DMS114 treated with DMSO at 0.1 percent for 48 hours (cell line): ENCODE data around the gene PTPN18.
"Not testable (repeated sequence)": the region's sequence is repeated elsewhere in the genome, so short reads cannot be mapped to it uniquely, and the experiment has no call there.

Source experiments
- DNase-seq: peaks from one replicate; lab custom pipeline; 2025; ENCODE audit not compliant: unreplicated experiment; lab: John Stamatoyannopoulos, UW

The PTPN18 gene

DNA sequence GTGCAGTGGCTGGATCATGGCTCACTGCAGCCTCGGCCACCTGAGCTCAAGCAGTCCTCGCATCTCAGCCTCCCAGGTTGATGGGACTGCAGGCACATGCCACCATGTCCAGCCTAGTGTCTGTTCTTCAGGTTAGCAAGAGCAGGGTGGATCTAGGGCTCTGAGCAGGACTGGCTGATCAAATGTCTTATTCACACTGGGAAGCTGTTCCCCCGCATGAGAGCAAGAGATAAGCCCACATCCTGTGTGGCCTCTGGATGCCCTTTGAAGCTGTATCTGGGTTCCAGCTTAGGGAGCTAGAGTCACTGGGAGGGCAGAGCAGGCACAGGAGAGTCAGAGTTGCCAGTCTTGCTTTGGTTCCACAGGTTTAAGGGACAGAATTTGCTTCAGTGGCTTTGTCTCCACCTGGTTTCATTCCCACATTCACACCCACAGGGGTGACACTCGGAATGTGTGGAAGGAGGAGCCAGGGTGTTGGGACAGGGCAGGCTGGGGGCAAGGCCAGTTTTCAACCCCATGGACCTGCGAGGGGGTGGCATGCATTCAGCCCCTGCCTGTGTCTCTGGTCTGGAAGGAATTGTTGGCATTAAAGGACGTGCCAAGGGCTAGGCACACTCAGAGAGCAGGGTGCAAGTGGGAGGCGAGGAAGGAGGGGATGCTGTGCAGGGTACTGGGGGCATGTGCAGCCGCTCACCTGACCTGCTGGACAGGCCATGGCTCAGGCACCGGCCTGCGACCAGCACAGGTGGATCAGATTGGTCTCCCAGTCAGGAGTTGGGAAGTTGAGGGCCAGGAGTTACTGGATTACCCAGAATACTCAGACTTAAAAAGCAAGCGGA, 24.5 kb downstream of the PTPN18 start:
- DNase-seq, result no peak

DNA sequence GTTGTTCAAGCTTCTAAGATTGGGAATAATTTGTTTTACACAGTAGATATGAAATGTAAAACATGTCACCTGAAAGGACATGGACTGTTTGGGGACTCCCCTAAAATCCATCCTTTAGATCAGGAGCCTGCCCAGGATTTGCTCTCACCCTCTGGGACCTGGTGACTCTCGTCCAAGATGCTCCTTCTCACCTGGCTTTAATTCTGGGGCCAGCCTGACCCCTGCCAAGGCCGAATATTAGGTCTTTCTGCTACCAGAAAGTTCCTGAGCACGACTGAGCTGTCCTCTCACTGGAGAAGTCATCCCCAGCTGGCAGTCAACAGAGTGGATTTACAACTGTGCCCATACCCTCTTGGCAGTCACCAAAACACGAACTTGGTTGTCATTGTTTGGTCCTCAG, 25.3 kb downstream of the PTPN18 start:
- no peak for DNase-seq

DNA sequence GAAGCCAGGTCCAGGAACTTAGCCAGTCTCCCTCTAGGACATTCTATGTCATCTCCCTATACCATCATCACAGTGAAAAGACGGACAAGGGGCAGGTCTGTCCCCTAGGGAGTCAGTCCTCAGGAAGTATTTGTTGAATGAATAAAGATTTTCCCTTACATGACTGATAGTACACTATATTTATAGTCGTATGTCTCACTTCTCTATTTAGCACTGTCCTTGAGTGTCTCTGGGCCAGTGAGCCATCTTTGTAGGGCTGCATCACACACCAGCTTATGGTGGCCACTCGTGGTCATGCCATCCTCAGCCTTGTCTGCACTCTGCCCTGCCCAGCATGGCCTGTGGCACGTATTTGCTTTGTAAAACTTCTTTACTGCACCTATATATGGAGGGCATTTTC, 25.8 kb downstream of the PTPN18 start:
- DNase-seq, result no peak

DNA sequence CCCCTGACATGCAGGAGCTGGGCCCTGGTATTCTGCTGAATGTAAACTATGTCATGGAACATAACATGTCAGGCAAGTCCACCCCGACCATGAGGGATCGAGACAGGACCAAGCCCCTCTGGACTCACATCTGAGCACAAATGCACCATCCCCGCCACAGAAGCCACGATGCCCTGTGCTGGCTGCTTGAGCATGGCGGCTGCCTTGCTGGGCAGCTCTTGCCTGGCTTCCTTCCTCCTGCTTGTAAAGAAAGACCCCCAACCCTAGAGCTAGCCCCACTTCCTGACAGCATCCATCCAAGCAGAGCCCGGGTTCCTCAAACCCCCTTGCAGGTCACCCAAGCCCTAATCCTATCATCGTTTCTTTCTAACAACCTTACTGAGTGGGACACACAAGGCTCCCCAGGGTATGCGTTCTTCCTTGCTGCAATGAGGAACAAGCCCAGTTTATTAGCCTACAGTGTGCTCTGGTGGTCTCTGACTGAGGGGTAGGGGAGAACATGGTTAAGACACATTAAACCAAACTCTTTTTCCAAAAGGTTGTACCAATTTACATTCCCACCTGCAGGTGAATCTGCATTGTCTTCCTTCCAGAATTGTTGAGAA, 26.6 kb downstream of the PTPN18 start:
- DNase-seq, result no peak

DNA sequence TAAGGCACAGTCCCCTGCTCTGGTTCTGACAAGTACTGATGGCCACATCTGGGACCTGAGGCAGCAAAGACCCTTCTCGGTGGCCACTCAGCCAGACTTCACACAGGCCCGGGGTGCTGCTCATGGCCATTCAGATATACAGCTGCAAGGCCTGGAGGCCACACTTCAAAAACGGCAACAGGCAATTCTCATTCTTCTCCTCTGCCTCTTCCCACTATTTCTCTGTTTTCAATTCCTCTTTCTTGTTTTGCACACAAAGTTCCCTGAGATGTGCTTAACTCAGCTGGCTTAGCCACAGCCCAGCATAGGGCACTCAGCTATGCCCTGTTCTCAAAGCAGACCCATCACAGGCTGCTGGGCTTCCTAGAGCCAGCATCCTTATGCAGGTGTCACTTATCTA, 29.9 kb downstream of the PTPN18 start:
- DNase-seq, result no peak

DNA sequence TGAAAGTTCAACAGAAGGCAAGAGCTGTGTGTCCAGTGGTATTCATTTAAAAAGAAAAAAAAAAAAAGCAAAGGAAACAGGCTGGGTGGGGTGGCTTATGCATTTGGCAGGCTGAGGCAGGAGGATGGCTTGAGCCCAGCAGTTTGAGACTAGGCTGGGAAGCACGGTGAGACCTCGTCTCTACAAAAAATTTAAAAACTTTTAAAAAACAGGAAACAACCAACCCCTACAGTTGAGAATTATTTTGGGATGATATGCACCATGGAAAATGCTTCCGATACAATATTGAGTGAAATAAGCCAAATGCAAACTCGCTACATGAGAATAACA, 31.2 kb downstream of the PTPN18 start:
- DNase-seq, result no peak

DNA sequence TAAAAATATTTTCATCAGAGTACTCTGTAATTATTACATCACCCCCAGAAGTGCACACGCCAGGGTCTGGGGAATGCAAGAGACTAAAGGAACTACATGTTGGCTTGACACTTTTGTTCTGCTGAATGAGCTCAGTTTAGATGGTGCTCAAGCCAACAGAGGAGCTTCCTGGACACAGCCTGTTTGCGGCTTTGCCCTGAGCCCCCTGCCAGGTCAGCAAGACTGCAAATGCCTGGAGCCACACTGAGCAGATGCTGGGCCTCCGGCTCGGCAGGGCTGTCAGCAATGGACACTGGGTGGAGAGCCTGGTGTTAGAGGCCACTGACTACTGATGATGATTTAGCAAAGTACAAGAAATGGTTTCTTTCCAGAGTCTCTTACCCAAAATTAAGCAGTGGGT, 31.9 kb downstream of the PTPN18 start:
- no peak for DNase-seq

DNA sequence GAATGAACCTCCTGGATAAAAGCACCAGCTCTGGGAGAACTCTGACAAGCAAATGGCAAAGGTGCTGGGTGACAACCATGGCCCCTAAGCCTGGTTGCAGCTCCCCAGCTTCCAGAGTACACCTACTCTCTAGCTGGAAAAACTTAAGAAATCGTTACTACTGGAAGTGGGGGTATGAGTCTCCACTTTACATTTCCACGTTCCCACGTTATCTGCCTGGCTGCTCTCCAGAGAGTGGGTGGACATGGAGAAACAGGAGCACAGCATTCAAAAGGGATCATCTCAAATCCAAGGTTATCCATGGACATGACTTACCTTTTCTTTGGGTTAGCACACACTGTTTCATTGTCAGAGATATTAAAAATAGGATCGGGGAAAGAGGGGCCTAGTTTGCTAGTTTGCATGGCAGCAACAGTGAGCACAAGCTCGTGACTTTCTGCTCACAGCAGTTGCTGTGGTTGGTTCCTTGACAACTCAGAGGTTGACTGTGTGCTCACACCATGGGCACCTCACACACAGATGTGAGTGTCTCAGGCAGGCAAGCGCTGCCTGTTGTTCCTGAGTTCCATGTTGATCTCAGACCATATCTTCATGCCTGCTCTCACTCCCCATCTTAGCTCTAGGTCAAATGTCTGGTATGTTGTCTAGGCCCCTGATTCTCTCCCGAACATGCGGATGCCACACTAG, 32.5 kb downstream of the PTPN18 start:
- DNase-seq, result no peak

DNA sequence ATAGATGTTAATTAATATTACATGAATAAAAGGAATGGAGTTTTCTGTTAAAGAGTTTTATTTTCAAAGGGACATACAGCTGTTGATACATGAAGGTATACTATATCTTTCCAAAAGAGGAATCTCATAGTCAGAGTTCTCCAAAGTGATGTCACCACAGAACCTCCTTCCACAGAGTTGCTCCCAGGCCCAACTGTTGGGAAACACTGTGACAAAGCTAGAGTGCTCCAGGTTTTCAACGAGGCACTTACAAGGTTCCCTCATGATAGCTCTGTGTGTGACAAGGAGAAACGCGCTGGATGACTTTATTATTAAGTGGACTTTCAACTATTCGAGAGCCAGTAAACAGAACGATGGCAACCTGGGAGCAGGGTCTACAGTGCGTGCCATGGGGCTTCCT, 33.5 kb downstream of the PTPN18 start:
- DNase-seq, result no peak

DNA sequence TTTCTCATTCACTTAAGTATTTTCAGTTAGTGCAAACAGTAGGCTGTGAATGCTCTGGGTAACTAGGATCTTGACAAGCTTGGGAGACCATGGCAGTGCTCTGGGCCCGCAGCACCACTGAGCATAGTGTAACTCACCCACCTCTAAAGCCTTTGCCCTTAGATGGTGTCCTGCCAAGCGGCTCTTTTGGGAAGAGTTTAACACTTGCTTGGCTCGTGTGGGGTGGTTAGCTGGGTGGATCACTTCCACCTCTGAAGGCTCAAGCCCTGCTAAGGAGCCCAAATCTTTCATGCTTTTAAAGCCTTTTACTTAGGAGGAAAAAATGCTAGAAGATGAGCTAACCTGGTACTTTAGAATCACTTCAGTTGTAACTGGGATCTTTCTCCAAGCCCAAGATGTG, 33.9 kb downstream of the PTPN18 start:
- no peak for DNase-seq

DNA sequence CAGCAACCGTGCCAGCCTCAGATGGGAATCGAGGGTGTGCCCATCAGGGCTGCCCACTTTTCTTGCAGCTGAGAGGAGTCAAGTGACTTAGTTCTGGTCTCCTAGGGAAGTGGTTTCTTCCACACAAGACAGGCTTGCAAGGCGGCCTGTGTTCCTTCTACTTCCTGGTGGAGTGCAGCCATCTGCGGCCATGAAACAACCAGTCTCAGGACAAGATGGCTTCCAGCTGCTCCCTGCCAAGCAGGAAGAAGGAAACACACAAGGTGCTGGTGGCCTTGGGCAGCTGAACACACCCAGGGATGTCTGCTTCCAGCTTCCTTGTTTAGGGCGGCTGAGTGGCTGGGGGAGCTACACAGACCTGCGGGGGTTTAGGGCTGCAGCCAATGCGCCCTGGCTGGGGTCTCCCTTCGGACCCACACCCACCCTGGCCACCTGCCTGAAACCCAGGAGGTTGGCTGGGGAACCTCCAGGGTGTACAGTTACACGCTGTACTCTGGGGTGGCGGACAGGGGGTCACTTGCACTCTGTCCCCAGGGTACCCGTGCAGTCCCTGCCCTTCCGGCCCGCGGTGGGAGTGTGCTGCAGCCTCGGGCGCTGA, 34.7 kb downstream of the PTPN18 start:
- DNase-seq, result no peak

DNA sequence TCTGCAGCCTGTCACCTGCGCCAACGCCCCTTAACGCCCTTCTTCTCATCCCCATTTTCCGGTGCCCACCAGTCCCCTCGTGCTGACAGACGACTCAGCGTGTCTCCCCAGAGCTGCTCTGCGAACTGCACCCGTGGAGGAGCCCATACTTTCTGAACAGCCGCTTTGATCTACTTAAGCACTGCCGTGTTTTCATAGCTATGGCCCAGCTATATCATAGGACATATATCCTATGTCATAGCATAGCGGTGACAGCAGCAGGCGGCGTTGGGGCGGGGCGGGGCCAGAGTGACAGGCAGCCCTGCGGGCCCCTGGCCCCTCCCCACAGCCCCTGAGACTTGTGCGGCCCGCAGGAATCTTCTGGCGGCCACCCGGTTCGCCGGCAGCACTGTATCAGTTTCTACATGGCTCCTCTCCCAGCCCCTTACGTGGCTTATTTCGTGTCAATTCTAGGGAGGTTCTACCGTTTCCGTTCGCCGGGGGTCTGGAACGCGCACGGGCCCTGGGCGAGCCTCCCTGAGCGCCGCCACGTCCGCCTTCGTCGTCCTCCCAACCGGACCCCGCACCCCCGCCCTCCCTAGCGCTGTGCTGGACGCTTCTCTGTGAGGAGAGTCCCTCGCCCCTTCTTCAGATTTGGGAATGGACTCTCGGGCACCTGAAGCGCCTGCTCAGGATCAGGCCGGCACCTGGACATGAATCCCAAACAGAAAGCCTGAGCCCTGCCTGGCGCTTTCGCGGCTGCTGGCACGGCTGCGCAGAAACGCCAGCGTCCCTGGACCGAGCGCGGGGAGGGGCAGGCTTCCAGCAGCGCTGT, 35.4 kb downstream of the PTPN18 start:
- peak; percentile 27 for DNase-seq

DNA sequence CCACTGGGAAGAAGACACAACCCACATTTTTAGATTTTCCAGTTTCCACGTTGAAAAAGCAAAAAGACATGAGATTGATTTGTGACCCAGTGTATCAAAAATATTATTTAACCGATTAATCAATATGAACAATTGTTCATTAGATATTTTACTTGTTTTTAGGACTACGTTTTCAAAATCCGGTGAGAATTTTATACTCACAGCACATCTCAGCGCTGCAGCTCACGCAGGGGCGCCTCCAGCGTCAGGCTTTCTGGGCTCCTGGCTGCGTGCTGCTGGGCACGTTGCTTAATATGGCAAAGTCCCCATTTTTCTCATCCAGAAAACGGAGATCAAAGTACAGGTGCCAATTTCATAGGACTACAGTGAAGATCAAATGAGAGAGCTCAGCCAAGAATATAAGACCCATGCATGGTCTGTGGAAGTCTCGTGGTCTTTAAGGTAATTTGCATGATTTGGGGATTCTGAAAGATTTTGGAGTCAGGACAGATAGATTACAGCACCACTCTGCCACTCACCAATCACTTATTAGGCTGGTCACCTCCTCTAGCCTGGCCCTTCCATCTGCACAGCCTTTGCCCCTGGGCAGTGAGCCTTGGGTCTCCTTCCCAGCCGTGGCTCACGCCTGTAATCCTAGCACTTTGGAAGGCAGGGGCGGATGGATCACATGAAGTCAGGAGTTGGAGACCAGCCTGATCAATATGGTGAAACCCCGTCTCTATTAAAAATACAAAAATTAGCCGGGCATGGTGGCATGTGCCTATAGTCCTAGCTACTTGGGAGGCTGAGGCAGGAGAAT, 36.2 kb downstream of the PTPN18 start:
- peak; percentile 49 for DNase-seq

DNA sequence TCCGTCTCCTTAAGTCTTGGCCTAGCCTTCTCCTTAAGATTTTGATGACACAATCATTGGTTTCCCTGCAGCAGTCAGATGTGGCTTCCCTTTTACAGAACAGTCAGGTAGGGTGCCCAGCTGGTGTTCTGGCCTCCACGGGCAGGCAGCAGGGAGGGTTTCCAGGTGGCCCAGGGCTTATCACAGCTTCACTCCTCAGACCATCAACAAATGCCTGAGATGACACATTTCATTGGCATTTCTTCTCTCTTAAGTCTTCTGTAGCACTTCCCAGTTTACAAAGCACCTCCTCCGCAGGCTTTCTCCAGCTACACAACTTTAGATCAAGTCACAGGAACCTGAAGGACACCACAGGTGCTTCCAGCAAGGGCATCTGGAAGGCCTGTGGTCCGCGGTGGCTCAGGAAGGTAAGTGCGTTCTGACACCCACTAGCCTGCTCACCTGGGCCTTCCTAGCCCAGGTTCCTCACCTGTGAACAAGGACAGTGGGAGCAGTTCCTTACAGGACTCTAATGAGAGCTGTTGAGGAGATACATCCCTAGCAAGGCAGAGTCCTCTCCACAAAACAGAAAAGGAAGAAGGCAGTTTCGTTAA, 37.6 kb downstream of the PTPN18 start:
- DNase-seq, result no peak

DNA sequence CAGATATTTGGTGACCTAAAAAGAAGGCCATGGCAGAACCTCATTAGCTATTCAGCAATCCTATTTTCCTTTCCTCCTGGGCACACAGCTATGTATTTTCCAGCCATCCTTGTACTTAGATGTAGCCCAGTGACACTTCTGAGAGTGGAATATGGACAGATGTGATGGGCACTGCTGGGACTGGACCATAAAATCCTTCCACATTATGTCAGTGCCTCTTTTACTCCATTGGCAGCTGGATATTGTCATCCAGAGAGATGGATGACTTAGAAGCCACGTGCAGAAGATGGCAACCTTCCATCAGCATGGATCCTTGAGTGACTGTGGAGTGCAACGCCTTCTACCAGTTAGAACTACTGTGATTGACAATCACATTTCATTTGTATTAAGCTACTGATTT, 50.4 kb downstream of the PTPN18 start:
- not testable (repeated sequence) for DNase-seq

DNA sequence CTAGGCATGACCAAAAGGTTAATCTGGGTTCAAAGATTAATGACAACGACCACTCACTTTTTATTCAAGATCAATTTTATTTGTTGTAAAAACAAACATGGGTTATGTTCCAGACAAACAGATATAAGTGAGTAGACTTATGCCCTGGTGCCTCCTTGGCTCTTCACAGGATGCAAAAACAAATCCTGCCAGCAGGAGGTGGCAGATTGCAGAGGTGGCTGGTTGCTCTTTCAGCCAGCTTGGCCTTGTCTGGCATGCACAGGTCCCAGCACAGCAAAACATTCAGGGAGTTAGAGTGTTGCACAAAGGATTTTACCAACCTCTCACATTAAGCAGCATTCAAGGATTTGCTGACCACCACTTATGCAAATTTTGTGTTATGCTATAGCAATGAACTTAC, 60.8 kb downstream of the PTPN18 start:
- DNase-seq, result not testable (repeated sequence)

DNA sequence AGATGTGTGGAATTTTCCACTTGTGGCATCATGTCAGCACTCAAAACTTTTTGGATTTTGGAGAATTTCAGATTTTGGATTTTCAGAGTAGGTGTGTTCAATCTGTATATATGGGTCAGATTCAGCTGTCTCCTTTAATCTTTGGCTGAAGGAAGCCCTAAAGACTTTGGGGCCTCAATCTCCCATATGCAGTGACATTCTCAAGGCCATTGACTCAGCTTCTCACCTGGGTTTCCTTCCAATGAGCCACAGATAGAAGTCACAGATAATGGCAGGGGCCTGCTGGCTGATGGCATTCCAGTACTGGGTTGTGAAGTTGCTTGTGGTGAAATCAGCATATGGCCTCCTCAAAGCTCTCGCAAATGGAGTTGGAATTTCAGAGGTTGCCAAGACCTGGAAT, 63.0 kb downstream of the PTPN18 start:
- DNase-seq, result not testable (repeated sequence)
